K562 (cell line): ENCODE measurements around the gene CCDC106. TPM values are rescaled to one million over a fixed set of nuclear protein-coding genes. Genes with fewer than 3 reads are reported as not detected.

Source experiments
- CAMTA2 ChIP-seq: fragments of 250-450 bp; sonication (Bioruptor Pico); conservative IDR thresholded peaks from 2 replicates; pipeline ENCODE4 v1.5.1; 2022
- CHD2 ChIP-seq: IDR thresholded peaks from 2 replicates; pipeline ENCODE4 v1.6.1; 2011; ENCODE audit warnings: low read depth, low read length
- FOXP1 ChIP-seq: sonication (generic); formaldehyde crosslinking; IDR thresholded peaks from 2 replicates; pipeline ENCODE4 v1.8.0; 2022; ENCODE audit warnings: mild to moderate bottlenecking, missing genetic modification reagents
- MYBL2 ChIP-seq, 2 experiments: fragments of 450-650 bp in 1 of 2; sonication (generic) in 1 of 2; formaldehyde crosslinking in 1 of 2; IDR thresholded peaks; 2 replicates each; pipeline versions ENCODE4 v1.6.1 to v1.8.1; 2017 to 2022; ENCODE audit warnings: borderline replicate concordance in 1 of 2, inconsistent platforms in 1 of 2, low read depth in 1 of 2, mild to moderate bottlenecking in 1 of 2, missing genetic modification reagents in 1 of 2, moderate library complexity in 1 of 2
- U2AF2 ChIP-seq: fragments of 200-400 bp; formaldehyde crosslinking; optimal IDR thresholded peaks from 2 replicates; pipeline ENCODE3; 2017; ENCODE audit warnings: low read depth, mild to moderate bottlenecking, low read length
- XRCC3 ChIP-seq: fragments of 450-650 bp; IDR thresholded peaks from 2 replicates; pipeline ENCODE4 v1.6.1; 2017; ENCODE audit warnings: mild to moderate bottlenecking, moderate library complexity
- XRCC5 ChIP-seq: fragments of 200-400 bp; formaldehyde crosslinking; IDR thresholded peaks from 2 replicates; pipeline ENCODE4 v1.6.1; 2017; ENCODE audit warnings: low read depth, mild to moderate bottlenecking, low read length
- ZNF133 ChIP-seq: fragments of 250-450 bp; sonication (Bioruptor Pico); IDR thresholded peaks from 2 replicates; pipeline ENCODE4 v1.4.0; 2020; ENCODE audit warnings: mild to moderate bottlenecking
- ZNF212 ChIP-seq: fragments of 450-650 bp; formaldehyde crosslinking; IDR thresholded peaks from 2 replicates; pipeline ENCODE4 v1.4.0; 2020; ENCODE audit warnings: mild to moderate bottlenecking
- ZNF695 ChIP-seq: fragments of 450-650 bp; formaldehyde crosslinking; IDR thresholded peaks from 2 replicates; pipeline ENCODE4 v1.4.0; 2020; ENCODE audit warnings: mild to moderate bottlenecking, moderate library complexity
- polyA plus RNA-seq, 8 experiments: library from polyadenylated mRNA; depleted of rRNA in 4 of 8; stranded (reverse) in 5 of 8; unstranded in 3 of 8; fragments of >200 nt; fragmentation: Nextera tagmentation in 2 of 8; fragmentation: Illumina TruSeq in 1 of 8; extraction: Ambion mirVana in 2 of 8; extraction: Trizol in 1 of 8; gene quantifications; 2 replicates each; pipeline versions ENCODE4 v1.2.1 to v1.2.3, GENCODE V29; 2011 to 2014; ENCODE audit warnings: inconsistent platforms in 1 of 8, missing spikeins in 1 of 8
- total RNA-seq, 7 experiments: library from RNA; depleted of rRNA in 6 of 7; stranded (reverse); fragments of >200 nt in 6 of 7; fragmentation: Illumina TruSeq in 2 of 7; extraction: Trizol in 2 of 7; gene quantifications; 2 replicates each; pipeline versions ENCODE4 v1.2.1 to v1.2.3, GENCODE V29; 2011 to 2021; ENCODE audit warnings: low replicate concordance in 1 of 7
- TF ChIP-seq, protein P1 (sequence below): fragments of 450-650 bp; conservative IDR thresholded peaks from 2 replicates; pipeline ENCODE4 v1.6.1; 2016; ENCODE audit warnings: missing genetic modification characterization, low read depth, mild to moderate bottlenecking, control low read depth, missing compliant biosample characterization
- TF ChIP-seq, protein P2 (sequence below), 2 experiments: fragments of 200-800 bp in 1 of 2; sonication (Bioruptor generic) in 1 of 2; sonication (generic) in 1 of 2; formaldehyde crosslinking in 1 of 2; IDR thresholded peaks in 1 of 2; conservative IDR thresholded peaks in 1 of 2; 2 replicates each; pipeline versions ENCODE4 v1.5.0 to v1.6.1; 2016 to 2020; ENCODE audit warnings: missing compliant biosample characterization in 1 of 2, missing genetic modification characterization in 1 of 2, missing genetic modification reagents in 1 of 2
- TF ChIP-seq, protein P3 (sequence below): fragments of 450-650 bp; IDR thresholded peaks from one replicate; pipeline ENCODE4 v1.6.1; 2018; ENCODE audit warnings: mild to moderate bottlenecking, moderate library complexity; ENCODE audit not compliant: partially characterized antibody
- TF ChIP-seq, protein P4 (sequence below): fragments of 250-450 bp; sonication (Bioruptor Pico); IDR thresholded peaks from 2 replicates; pipeline ENCODE4 v1.8.0; 2022; ENCODE audit warnings: inconsistent platforms
- TF ChIP-seq, protein P5 (sequence below): sonication (generic); formaldehyde crosslinking; IDR thresholded peaks from 2 replicates; pipeline ENCODE4 v1.8.0; 2022; ENCODE audit warnings: mild to moderate bottlenecking, missing genetic modification reagents, borderline replicate concordance
- TF ChIP-seq, protein P6 (sequence below): fragments of 450-650 bp; IDR thresholded peaks from 2 replicates; pipeline ENCODE4 v1.6.1; 2016; ENCODE audit warnings: antibody characterized with exemption

Gene CCDC106
- total and polyA plus RNA-seq, 9 of the 15 experiments (the other 6 are each of a cell fraction or from before 2014, with no cell fraction given): 0.10 to 27.5 (median 15.0) TPM; not detected in 1

DNA sequence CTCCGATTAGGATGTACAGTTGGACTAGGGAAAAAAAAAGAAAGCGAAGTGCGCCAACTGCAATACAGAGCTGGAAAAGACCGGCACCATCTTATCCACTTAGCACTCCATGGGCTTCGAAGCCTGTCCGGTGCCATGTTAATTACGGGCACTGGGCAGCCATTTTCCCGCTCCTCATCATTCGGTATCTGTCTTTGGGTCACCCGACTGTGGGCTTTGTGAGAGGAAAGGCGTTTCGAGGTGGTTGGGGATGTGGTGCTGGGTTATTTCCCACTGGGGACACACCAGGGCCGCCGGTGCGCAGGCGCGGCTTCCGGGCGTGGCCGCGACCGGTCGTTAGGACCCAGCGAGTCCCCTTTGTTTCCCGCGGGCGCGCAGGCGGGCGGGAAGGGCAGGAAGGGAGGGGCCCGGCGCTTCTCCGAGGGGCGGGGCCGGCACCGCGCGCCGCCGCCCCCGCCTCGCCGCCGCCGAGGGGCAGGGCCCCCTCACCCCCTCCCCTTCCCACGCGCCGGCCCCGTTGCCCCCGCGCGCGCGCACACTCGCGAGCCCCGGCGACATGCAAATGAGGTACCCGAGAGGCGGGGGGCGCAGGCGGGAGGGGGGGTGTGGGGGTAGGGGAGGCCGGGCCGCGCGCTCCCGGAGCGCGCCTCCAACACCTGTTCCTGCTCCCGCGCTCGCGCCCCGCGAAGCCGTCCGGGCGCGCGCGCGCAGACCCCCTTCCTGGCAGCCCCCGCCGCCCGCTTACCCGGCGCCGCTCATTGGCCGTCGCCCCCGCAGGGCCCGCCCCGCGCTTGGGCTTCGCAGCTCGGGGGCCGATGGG lies 48.0 kb upstream of the CCDC106 start, which contains the start of gene ZNF524 (continued):
- TF ChIP-seq ZNF133 (no peak), ZNF212 (CRISPR knock-in tag) (no peak), ZNF695 (no peak), U2AF2 (no peak), XRCC5 (peak; percentile 73; the same call in 1 of the 2 replicates), CHD2 (peak; percentile 52; the same call in 1 of the 2 replicates), FOXP1 (CRISPR knock-in tag) (peak; percentile 16; the same call in 1 of the 2 replicates), MYBL2 (IDR thresholded peaks at IDR 0.05; ENCODE audit: low read depth) (peak; percentile 85), MYBL2 (CRISPR knock-in tag; IDR thresholded peaks at IDR 0.05; ENCODE audit: borderline replicate concordance) (no peak), XRCC3 (no peak), CAMTA2 (CRISPR knock-in tag) (no peak)
- TF ChIP-seq, protein P1, sequence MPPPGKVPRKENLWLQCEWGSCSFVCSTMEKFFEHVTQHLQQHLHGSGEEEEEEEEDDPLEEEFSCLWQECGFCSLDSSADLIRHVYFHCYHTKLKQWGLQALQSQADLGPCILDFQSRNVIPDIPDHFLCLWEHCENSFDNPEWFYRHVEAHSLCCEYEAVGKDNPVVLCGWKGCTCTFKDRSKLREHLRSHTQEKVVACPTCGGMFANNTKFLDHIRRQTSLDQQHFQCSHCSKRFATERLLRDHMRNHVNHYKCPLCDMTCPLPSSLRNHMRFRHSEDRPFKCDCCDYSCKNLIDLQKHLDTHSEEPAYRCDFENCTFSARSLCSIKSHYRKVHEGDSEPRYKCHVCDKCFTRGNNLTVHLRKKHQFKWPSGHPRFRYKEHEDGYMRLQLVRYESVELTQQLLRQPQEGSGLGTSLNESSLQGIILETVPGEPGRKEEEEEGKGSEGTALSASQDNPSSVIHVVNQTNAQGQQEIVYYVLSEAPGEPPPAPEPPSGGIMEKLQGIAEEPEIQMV (tag): no peak
- TF ChIP-seq, protein P2, sequence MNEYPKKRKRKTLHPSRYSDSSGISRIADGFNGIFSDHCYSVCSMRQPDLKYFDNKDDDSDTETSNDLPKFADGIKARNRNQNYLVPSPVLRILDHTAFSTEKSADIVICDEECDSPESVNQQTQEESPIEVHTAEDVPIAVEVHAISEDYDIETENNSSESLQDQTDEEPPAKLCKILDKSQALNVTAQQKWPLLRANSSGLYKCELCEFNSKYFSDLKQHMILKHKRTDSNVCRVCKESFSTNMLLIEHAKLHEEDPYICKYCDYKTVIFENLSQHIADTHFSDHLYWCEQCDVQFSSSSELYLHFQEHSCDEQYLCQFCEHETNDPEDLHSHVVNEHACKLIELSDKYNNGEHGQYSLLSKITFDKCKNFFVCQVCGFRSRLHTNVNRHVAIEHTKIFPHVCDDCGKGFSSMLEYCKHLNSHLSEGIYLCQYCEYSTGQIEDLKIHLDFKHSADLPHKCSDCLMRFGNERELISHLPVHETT (CRISPR knock-in tag; conservative IDR thresholded peaks at IDR 0.05 in 1 of 2, IDR thresholded peaks at IDR 0.05 in 1 of 2): peak in 1 of 2 experiments; percentile 83; a peak in 2 of 4 replicates
- TF ChIP-seq, protein P3, sequence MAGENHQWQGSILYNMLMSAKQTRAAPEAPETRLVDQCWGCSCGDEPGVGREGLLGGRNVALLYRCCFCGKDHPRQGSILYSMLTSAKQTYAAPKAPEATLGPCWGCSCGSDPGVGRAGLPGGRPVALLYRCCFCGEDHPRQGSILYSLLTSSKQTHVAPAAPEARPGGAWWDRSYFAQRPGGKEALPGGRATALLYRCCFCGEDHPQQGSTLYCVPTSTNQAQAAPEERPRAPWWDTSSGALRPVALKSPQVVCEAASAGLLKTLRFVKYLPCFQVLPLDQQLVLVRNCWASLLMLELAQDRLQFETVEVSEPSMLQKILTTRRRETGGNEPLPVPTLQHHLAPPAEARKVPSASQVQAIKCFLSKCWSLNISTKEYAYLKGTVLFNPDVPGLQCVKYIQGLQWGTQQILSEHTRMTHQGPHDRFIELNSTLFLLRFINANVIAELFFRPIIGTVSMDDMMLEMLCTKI: no peak
- TF ChIP-seq, protein P4, sequence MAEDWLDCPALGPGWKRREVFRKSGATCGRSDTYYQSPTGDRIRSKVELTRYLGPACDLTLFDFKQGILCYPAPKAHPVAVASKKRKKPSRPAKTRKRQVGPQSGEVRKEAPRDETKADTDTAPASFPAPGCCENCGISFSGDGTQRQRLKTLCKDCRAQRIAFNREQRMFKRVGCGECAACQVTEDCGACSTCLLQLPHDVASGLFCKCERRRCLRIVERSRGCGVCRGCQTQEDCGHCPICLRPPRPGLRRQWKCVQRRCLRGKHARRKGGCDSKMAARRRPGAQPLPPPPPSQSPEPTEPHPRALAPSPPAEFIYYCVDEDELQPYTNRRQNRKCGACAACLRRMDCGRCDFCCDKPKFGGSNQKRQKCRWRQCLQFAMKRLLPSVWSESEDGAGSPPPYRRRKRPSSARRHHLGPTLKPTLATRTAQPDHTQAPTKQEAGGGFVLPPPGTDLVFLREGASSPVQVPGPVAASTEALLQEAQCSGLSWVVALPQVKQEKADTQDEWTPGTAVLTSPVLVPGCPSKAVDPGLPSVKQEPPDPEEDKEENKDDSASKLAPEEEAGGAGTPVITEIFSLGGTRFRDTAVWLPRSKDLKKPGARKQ (CRISPR knock-in tag): no peak
- TF ChIP-seq, protein P5, sequence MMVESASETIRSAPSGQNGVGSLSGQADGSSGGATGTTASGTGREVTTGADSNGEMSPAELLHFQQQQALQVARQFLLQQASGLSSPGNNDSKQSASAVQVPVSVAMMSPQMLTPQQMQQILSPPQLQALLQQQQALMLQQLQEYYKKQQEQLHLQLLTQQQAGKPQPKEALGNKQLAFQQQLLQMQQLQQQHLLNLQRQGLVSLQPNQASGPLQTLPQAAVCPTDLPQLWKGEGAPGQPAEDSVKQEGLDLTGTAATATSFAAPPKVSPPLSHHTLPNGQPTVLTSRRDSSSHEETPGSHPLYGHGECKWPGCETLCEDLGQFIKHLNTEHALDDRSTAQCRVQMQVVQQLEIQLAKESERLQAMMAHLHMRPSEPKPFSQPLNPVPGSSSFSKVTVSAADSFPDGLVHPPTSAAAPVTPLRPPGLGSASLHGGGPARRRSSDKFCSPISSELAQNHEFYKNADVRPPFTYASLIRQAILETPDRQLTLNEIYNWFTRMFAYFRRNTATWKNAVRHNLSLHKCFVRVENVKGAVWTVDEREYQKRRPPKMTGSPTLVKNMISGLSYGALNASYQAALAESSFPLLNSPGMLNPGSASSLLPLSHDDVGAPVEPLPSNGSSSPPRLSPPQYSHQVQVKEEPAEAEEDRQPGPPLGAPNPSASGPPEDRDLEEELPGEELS: no peak
- TF ChIP-seq, protein P6, sequence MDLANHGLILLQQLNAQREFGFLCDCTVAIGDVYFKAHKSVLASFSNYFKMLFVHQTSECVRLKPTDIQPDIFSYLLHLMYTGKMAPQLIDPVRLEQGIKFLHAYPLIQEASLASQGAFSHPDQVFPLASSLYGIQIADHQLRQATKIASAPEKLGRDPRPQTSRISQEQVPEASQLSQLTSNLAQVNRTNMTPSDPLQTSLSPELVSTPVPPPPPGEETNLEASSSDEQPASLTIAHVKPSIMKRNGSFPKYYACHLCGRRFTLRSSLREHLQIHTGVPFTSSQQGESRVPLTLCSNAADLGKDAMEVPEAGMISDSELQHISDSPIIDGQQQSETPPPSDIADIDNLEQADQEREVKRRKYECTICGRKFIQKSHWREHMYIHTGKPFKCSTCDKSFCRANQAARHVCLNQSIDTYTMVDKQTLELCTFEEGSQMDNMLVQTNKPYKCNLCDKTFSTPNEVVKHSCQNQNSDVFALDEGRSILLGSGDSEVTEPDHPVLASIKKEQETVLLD: peak; percentile 49; the same call in 1 of the 2 replicates
